A673 (cell line): ENCODE measurements around the gene KDM6B. TPM values are rescaled to one million over a fixed set of nuclear protein-coding genes. Genes with fewer than 3 reads are reported as not detected.

Experiments used
- Bru-seq: library from RNA; stranded (reverse); fragments of 400-500 nt; gene quantifications from one replicate; lab custom pipeline; 2021; lab: Mats Ljungman, UMichigan
- BruChase-seq, 2 experiments: library from RNA; stranded (reverse); fragments of 400-500 nt; gene quantifications; one replicate each; lab custom pipeline; 2021; lab: Mats Ljungman, UMichigan
- BruUV-seq: library from RNA; stranded (reverse); fragments of 400-500 nt; replicated peaks from 2 replicates; lab custom pipeline; 2021; lab: Mats Ljungman, UMichigan
- CTCF ChIA-PET: fragments of 300-600 bp; sonication (Branson Sonifier 250); formaldehyde crosslinking; loops from one replicate; lab custom pipeline; 2022; ENCODE audit warnings: antibody characterized with exemption; lab: Charles Lee
- POLR2A ChIA-PET: fragments of 300-600 bp; sonication (Branson Sonifier 250); formaldehyde crosslinking; loops from one replicate; lab custom pipeline; 2022; ENCODE audit warnings: antibody characterized with exemption; ENCODE audit not compliant: low non-redundant PET; lab: Charles Lee
- DNase-seq: peaks from one replicate; pipeline ENCODE4 v3.0.0-alpha.2; 2015; ENCODE audit warnings: low spot score
- H3K27ac ChIP-seq: fragments of 200-600 bp; sonication (generic); 2 replicates; pipeline ENCODE4 v1.5.1; 2016; ENCODE audit warnings: mixed run types, low read depth, mild to moderate bottlenecking, mixed read lengths, antibody characterized with exemption, low read length; ENCODE audit not compliant: poor library complexity, severe bottlenecking
- H3K27me3 ChIP-seq: fragments of 200-600 bp; sonication (generic); replicated peaks from 2 replicates; pipeline ENCODE4 v1.6.1; 2017; ENCODE audit warnings: mixed run types, low read depth, mild to moderate bottlenecking, mixed read lengths, antibody characterized with exemption, low read length; ENCODE audit not compliant: insufficient read depth, poor library complexity
- H3K36me3 ChIP-seq: fragments of 200-600 bp; sonication (generic); 2 replicates; pipeline ENCODE4 v1.6.1; 2016; ENCODE audit warnings: mixed run types, mild to moderate bottlenecking, mixed read lengths, antibody characterized with exemption, low read length; ENCODE audit not compliant: insufficient read depth, poor library complexity, severe bottlenecking
- H3K4me1 ChIP-seq: fragments of 200-600 bp; sonication (generic); 2 replicates; pipeline ENCODE4 v1.6.1; 2017; ENCODE audit warnings: mixed run types, mild to moderate bottlenecking, mixed read lengths, antibody characterized with exemption, low read length; ENCODE audit not compliant: insufficient read depth, poor library complexity, severe bottlenecking
- H3K4me3 ChIP-seq: fragments of 200-600 bp; sonication (generic); 2 replicates; pipeline ENCODE4 v1.5.1; 2016; ENCODE audit warnings: low read depth, mixed run types, mild to moderate bottlenecking, mixed read lengths, low read length; ENCODE audit not compliant: poor library complexity, severe bottlenecking
- H3K9me3 ChIP-seq: fragments of 200-600 bp; sonication (generic); 2 replicates; pipeline ENCODE4 v1.6.1; 2016; ENCODE audit warnings: mixed run types, low read depth, mild to moderate bottlenecking, mixed read lengths, antibody characterized with exemption, low read length; ENCODE audit not compliant: poor library complexity, severe bottlenecking
- EZH2 ChIP-seq: fragments of 200-600 bp; sonication (generic); IDR thresholded peaks from 2 replicates; pipeline ENCODE4 v1.6.1; 2017; ENCODE audit warnings: borderline replicate concordance, low read depth, mild to moderate bottlenecking, mixed read lengths, antibody characterized with exemption, low read length; ENCODE audit not compliant: poor library complexity, severe bottlenecking
- intact Hi-C: fragments of 100-400 bp; cut with micrococcal nuclease; formaldehyde crosslinking; loops from one replicate; pipeline ENCODE4 v1.10.0; 2022; ENCODE audit not compliant: unreplicated experiment
- long read RNA-seq: library from polyadenylated mRNA; stranded (forward); transcript quantifications from one replicate; pipeline ENCODE4 v2.0.0, GENCODE V29; 2022
- total RNA-seq: library from RNA; stranded (reverse); gene quantifications from 2 replicates; pipeline ENCODE4 v1.2.3, GENCODE V29; 2021
- TF ChIP-seq, protein P1 (sequence below): fragments of 300-800, 200-600 bp; sonication (generic); conservative IDR thresholded peaks from 2 replicates; pipeline ENCODE4 v1.5.1; 2017; ENCODE audit warnings: low read depth, mild to moderate bottlenecking, antibody characterized with exemption, low read length, moderate library complexity, mixed read lengths

Gene KDM6B, protein sequence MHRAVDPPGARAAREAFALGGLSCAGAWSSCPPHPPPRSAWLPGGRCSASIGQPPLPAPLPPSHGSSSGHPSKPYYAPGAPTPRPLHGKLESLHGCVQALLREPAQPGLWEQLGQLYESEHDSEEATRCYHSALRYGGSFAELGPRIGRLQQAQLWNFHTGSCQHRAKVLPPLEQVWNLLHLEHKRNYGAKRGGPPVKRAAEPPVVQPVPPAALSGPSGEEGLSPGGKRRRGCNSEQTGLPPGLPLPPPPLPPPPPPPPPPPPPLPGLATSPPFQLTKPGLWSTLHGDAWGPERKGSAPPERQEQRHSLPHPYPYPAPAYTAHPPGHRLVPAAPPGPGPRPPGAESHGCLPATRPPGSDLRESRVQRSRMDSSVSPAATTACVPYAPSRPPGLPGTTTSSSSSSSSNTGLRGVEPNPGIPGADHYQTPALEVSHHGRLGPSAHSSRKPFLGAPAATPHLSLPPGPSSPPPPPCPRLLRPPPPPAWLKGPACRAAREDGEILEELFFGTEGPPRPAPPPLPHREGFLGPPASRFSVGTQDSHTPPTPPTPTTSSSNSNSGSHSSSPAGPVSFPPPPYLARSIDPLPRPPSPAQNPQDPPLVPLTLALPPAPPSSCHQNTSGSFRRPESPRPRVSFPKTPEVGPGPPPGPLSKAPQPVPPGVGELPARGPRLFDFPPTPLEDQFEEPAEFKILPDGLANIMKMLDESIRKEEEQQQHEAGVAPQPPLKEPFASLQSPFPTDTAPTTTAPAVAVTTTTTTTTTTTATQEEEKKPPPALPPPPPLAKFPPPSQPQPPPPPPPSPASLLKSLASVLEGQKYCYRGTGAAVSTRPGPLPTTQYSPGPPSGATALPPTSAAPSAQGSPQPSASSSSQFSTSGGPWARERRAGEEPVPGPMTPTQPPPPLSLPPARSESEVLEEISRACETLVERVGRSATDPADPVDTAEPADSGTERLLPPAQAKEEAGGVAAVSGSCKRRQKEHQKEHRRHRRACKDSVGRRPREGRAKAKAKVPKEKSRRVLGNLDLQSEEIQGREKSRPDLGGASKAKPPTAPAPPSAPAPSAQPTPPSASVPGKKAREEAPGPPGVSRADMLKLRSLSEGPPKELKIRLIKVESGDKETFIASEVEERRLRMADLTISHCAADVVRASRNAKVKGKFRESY (N-terminal part only)
- total RNA-seq (46.8 and 51.1 TPM in 2 replicates), Bru-seq, nascent RNA (percentile 66 among the genes with signal in this experiment), BruChase-seq, experiment 1, labeled RNA remaining after a 2-hour chase (percentile 85 among the genes with signal in this experiment), BruChase-seq, experiment 2, labeled RNA remaining after a 6-hour chase (percentile 85 among the genes with signal in this experiment)
- long read RNA-seq, partial matches to known transcripts: 18 of 21 reads
- long read RNA-seq, other reads (novel, unspliced or antisense): 3 of 21 reads

DNA sequence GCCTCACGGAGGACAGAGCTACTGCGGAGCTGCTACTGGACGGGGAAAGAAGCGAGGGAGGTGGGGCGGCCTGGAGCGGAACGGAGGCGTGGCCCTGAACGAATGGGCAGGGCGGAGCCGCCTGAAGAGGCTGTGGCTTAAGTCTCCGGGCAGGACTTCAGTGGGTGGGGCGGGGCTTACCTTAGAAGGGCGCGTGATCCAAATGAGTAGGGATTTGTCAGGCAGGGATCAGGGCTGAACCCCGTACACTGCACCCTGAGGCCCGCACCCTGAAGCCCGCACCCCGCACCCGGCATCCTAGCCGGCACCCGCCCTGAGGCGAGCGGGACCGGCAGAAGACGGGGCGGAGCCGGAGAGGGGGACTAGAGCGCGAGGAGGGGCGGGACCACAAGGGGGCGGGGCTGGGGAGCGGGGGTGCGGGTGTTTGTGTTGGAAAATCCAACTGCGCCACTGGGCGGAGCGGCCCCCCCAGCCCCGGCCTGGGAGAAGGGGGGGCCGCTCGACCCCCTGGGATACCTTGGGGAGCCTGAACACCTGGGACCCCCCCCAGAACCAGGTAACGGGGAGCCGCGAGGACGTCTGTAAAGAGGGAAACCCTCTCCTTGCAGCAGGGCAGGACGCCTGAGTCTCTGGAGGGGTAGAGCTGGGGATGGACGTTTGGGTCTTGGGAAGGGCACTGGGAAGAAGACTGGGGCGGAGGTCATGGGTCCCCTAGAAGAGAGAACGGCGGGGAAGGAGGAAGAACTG is at the start of gene KDM6B:
KDM6B (plus strand) TSS at position 423 of the 747 bp plus-strand sequence. CDS start 11,338 bp downstream, outside the sequence.
- intact Hi-C loops: no loop called here
- Histone ChIP-seq H3K36me3 (no peaks in the 10 kb centered on the region), H3K4me3 (peak within 1 kb of the TSS; percentile 75), H3K4me1 (peaks cover 19% of the 10 kb centered on the region), H3K9me3 (no peaks in the 10 kb centered on the region), H3K27ac (peak within 1 kb of the TSS; percentile 77), H3K27me3 (no peaks in the 10 kb centered on the region)
- ChIA-PET CTCF (interaction anchor here (1.2 to 1.9 kb wide), 3 partner anchors 9 to 11 kb away, joined by 3 to 12 read pairs (median 3); no protein-coding TSS in a partner anchor), POLR2A (interaction anchor here (0.5 kb wide), 1 partner anchor 504 kb away, joined by 3 read pairs; no protein-coding TSS in a partner anchor)
- no TSS peak for BruUV-seq
- TF ChIP-seq EZH2: no peak
- TF ChIP-seq, protein P1, sequence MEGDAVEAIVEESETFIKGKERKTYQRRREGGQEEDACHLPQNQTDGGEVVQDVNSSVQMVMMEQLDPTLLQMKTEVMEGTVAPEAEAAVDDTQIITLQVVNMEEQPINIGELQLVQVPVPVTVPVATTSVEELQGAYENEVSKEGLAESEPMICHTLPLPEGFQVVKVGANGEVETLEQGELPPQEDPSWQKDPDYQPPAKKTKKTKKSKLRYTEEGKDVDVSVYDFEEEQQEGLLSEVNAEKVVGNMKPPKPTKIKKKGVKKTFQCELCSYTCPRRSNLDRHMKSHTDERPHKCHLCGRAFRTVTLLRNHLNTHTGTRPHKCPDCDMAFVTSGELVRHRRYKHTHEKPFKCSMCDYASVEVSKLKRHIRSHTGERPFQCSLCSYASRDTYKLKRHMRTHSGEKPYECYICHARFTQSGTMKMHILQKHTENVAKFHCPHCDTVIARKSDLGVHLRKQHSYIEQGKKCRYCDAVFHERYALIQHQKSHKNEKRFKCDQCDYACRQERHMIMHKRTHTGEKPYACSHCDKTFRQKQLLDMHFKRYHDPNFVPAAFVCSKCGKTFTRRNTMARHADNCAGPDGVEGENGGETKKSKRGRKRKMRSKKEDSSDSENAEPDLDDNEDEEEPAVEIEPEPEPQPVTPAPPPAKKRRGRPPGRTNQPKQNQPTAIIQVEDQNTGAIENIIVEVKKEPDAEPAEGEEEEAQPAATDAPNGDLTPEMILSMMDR: no peak
- peak; percentile 95 for DNase-seq

DNA sequence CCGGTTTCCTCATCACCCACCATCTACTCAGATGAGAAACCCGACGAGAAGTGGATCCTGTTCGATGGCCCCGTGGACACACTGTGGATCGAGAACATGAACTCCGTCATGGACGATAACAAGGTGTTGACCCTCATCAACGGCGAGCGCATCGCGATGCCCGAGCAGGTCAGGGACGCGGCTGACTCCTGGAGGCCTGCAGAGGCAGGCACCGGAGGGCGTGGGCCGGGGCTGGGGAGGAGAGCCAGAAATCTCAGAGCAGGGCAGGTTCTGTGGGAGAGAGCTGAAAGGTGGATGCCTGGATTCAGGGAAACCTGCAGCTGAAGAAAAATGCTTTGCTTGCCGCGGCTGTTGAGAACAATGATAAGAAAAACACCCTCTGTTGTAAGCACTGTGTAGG is 47.2 kb upstream of the KDM6B start:
- Histone ChIP-seq H3K27ac (no peak overlapping the region), H3K27me3 (peaks cover 6% of the 10 kb centered on the region), H3K4me3 (no peak overlapping the region), H3K9me3 (no peaks in the 10 kb centered on the region), H3K4me1 (no peaks in the 10 kb centered on the region), H3K36me3 (no peaks in the 10 kb centered on the region)
- TF ChIP-seq, protein P1: no peak
- BruUV-seq: no TSS peak
- ChIA-PET CTCF (no interaction called here), POLR2A (no interaction called here)
- DNase-seq: no peak
- intact Hi-C loops: no loop called here
